ENCODE results near the gene SPEM1. TPM values are rescaled to one million over a fixed set of nuclear protein-coding genes. Genes with fewer than 3 reads are reported as not detected.

SPEM1 gene
- total RNA-seq, 1 experiment from 2014 or later, result 0.33 TPM

DNA sequence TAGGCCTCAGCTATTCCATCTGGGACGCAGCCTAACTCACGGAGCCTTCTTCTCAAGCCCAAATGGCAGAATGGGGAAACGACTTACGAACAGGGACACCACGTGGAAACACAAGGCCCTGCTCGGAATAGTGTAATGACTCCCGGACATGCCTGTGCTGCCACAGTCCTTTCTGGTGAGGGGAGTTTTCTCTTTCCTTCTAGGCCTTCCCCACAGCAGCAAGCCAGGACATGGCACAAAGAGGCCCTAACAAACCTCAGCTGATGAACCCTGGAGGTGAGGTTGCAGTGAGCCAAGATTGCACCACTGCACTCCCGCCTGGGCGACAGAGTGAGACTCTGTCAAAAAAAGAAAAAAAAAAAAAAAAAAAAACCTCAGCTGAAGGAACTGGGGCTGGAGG lies 44.0 kb downstream of the SPEM1 start:
- no peak overlapping the region for H3K4me2 ChIP-seq (ENCODE audit: insufficient read depth, insufficient read length, low read length)
- H3K79me2 ChIP-seq (ENCODE audit: insufficient read depth, low read length), result no peaks in the 10 kb centered on the region
- H2BK12ac ChIP-seq (ENCODE audit: insufficient read length, low read depth, low read length), result no peak overlapping the region
- Mint-ChIP-seq H3K27me3 (ENCODE audit: low read depth) (no peaks in the 10 kb centered on the region), H3K27ac (0 out of 7 replicates have a peak overlapping the region, but pooled peaks of 1 of the 3 experiments have one; percentile 21), H3K36me3 (ENCODE audit: insufficient read depth in 1 of 3, low read depth in 3 of 3) (peaks cover 3 to 20% (median 18%) of the 10 kb centered on the region in 3 experiments; a peak in 5 of 7 replicates), H3K4me1 (peaks cover 9 to 21% of the 10 kb centered on the region in 2 experiments), H3K4me3 (peak overlapping the region in 1 of 2 experiments; percentile 50; a peak in 1 of 5 replicates), H3K9me3 (no peaks in the 10 kb centered on the region)
- no peak overlapping the region for H3K23ac ChIP-seq (ENCODE audit: insufficient read length, low read depth, low read length)
- TF ChIP-seq, protein P1, sequence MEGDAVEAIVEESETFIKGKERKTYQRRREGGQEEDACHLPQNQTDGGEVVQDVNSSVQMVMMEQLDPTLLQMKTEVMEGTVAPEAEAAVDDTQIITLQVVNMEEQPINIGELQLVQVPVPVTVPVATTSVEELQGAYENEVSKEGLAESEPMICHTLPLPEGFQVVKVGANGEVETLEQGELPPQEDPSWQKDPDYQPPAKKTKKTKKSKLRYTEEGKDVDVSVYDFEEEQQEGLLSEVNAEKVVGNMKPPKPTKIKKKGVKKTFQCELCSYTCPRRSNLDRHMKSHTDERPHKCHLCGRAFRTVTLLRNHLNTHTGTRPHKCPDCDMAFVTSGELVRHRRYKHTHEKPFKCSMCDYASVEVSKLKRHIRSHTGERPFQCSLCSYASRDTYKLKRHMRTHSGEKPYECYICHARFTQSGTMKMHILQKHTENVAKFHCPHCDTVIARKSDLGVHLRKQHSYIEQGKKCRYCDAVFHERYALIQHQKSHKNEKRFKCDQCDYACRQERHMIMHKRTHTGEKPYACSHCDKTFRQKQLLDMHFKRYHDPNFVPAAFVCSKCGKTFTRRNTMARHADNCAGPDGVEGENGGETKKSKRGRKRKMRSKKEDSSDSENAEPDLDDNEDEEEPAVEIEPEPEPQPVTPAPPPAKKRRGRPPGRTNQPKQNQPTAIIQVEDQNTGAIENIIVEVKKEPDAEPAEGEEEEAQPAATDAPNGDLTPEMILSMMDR (conservative IDR thresholded peaks at IDR 0.05), result no peak
- H4K5ac ChIP-seq (ENCODE audit: insufficient read length, low read depth, low read length), result no peak overlapping the region
- H3K23me2 ChIP-seq (ENCODE audit: insufficient read length, low read depth, low read length, poor library complexity, severe bottlenecking), result no peaks in the 10 kb centered on the region
- H3K56ac ChIP-seq (ENCODE audit: insufficient read length, low read depth, low read length), result no peak overlapping the region
- no peak overlapping the region for H4K91ac ChIP-seq (ENCODE audit: insufficient read length, low read depth, low read length)
- WGBS (ENCODE audit: extremely low coverage, insufficient read length, low lambda C conversion rate), result no CpG with 5 or more reads among the region's 9 CpGs
- no peak overlapping the region for H3T11ph ChIP-seq (ENCODE audit: low read length)
- no peak overlapping the region for H2BK120ac ChIP-seq (ENCODE audit: low read depth, low read length, poor library complexity, severe bottlenecking)
- no peak overlapping the region for H2BK20ac ChIP-seq (ENCODE audit: low read depth, low read length, poor library complexity, severe bottlenecking)
- H3K27ac ChIP-seq (ENCODE audit: insufficient read length, low read depth, low read length), result no peak overlapping the region
- H3K27me3 ChIP-seq (ENCODE audit: insufficient read depth, low read length), result no peaks in the 10 kb centered on the region
- H3K4ac ChIP-seq (ENCODE audit: low read depth, low read length), result no peak overlapping the region
- H4K8ac ChIP-seq (replicated peaks; ENCODE audit: insufficient read length, low read depth, low read length), result no peak overlapping the region
- no peak overlapping the region for H3K14ac ChIP-seq (ENCODE audit: insufficient read depth, low read length)
- peaks cover 2% of the 10 kb centered on the region for H4K20me1 ChIP-seq (ENCODE audit: control insufficient read depth, insufficient read depth, insufficient read length)
- H2AK5ac ChIP-seq (ENCODE audit: insufficient read length, low read length), result no peak overlapping the region
- H3K79me1 ChIP-seq (ENCODE audit: insufficient read depth, low read depth, low read length, poor library complexity, severe bottlenecking), result no peaks in the 10 kb centered on the region
- no peak overlapping the region for H2BK5ac ChIP-seq (ENCODE audit: insufficient read length, low read length)
- peaks cover 8% of the 10 kb centered on the region; the same call in 1 of the 2 replicates for H3K4me1 ChIP-seq (ENCODE audit: insufficient read depth, low read length)
- H2AFZ ChIP-seq (ENCODE audit: low read length), result no peak overlapping the region
- no peak overlapping the region for H3K18ac ChIP-seq (ENCODE audit: insufficient read length, low read depth, low read length)
- H3K9me3 ChIP-seq (ENCODE audit: control insufficient read depth, low read depth, low read length), result no peaks in the 10 kb centered on the region
- no peak for DNase-seq
- H2BK15ac ChIP-seq (ENCODE audit: low read depth, low read length), result no peak overlapping the region
- H3K9ac ChIP-seq (ENCODE audit: extremely low read depth, insufficient read length, low read length), result no peak overlapping the region
